Smooth muscle cell (in vitro differentiated cells): ENCODE measurements around the gene VTI1A. TPM values are rescaled to one million over a fixed set of nuclear protein-coding genes. Genes with fewer than 3 reads are reported as not detected.

Source experiments
- DNase-seq: peaks from one replicate; lab custom pipeline; 2025; ENCODE audit not compliant: unreplicated experiment; lab: John Stamatoyannopoulos, UW
- H2AFZ ChIP-seq: fragments of 200-600 bp; sonication (generic); 2 replicates; pipeline ENCODE4 v1.6.0; 2016; ENCODE audit warnings: antibody characterized with exemption, low read depth, mild to moderate bottlenecking
- H3F3A ChIP-seq: fragments of 200-600 bp; sonication (generic); 2 replicates; pipeline ENCODE4 v1.6.0; 2017; ENCODE audit warnings: antibody characterized with exemption, low read depth
- H3K27ac ChIP-seq: fragments of 200-600 bp; sonication (generic); 2 replicates; pipeline ENCODE4 v1.5.1; 2016; ENCODE audit warnings: low read depth, mild to moderate bottlenecking
- H3K27me3 ChIP-seq: fragments of 200-600 bp; sonication (generic); 2 replicates; pipeline ENCODE4 v1.6.1; 2016; ENCODE audit warnings: low read depth, mild to moderate bottlenecking
- H3K36me3 ChIP-seq: fragments of 200-600 bp; sonication (generic); 2 replicates; pipeline ENCODE4 v1.5.1; 2016; ENCODE audit warnings: low read depth
- H3K4me1 ChIP-seq: fragments of 200-600 bp; sonication (generic); 2 replicates; pipeline ENCODE4 v1.5.1; 2016; ENCODE audit warnings: low read depth
- H3K4me2 ChIP-seq: fragments of 200-600 bp; sonication (generic); 2 replicates; pipeline ENCODE4 v1.6.0; 2016; ENCODE audit warnings: mild to moderate bottlenecking
- H3K4me3 ChIP-seq: fragments of 200-600 bp; sonication (generic); 2 replicates; pipeline ENCODE4 v1.5.1; 2016; ENCODE audit warnings: mild to moderate bottlenecking
- H3K79me2 ChIP-seq: fragments of 200-600 bp; sonication (generic); 2 replicates; pipeline ENCODE4 v1.6.0; 2016; ENCODE audit warnings: low read depth, mild to moderate bottlenecking
- H3K9ac ChIP-seq: fragments of 200-600 bp; sonication (generic); 2 replicates; pipeline ENCODE4 v1.6.0; 2016; ENCODE audit warnings: low read depth
- H3K9me3 ChIP-seq: fragments of 200-600 bp; sonication (generic); replicated peaks from 2 replicates; pipeline ENCODE4 v1.5.1; 2016; ENCODE audit warnings: low read depth
- H4K20me1 ChIP-seq: fragments of 200-600 bp; sonication (generic); 2 replicates; pipeline ENCODE4 v1.6.0; 2016; ENCODE audit warnings: low read depth
- CTCF ChIP-seq: fragments of 200-600 bp; sonication (generic); IDR thresholded peaks from 2 replicates; pipeline ENCODE4 v1.5.1; 2017; ENCODE audit warnings: borderline replicate concordance, mild to moderate bottlenecking, antibody characterized with exemption; ENCODE audit not compliant: insufficient read depth, poor library complexity, severe bottlenecking
- WGBS: methylation state at CpG from one replicate; pipeline ENCODE4 v1.1.7; 2016; ENCODE audit warnings: low lambda C conversion rate; 5-methylcytosine and 5-hydroxymethylcytosine counted together
- polyA plus RNA-seq: library from polyadenylated mRNA; unstranded; fragments of >200 nt; fragmentation: Nextera tagmentation; extraction: Ambion mirVana; gene quantifications from 2 replicates; pipeline ENCODE4 v1.2.1, GENCODE V29; 2016
- total RNA-seq: library from RNA; depleted of rRNA; stranded (reverse); fragments of >200 nt; gene quantifications from 2 replicates; pipeline ENCODE4 v1.2.3, GENCODE V29; 2014

The VTI1A gene
- total and polyA plus RNA-seq, 2 experiments from 2014 or later, result 14.0 to 21.8 TPM

GRCh38 chr10:112680586-112680985 is 233.6 kb downstream of the VTI1A start:
- WGBS, result 67% methylated on average over 1 of the region's 1 CpG
- Histone ChIP-seq H3K4me1 (peaks cover 11% of the 10 kb centered on the region), H4K20me1 (no peaks in the 10 kb centered on the region), H3K9me3 (no peaks in the 10 kb centered on the region), H3K9ac (no peak overlapping the region), H3K79me2 (no peaks in the 10 kb centered on the region), H3K27ac (no peak overlapping the region), H3K36me3 (no peaks in the 10 kb centered on the region), H3K4me2 (no peak overlapping the region), H3K4me3 (no peak overlapping the region), H3F3A (no peaks in the 10 kb centered on the region), H2AFZ (no peak overlapping the region), H3K27me3 (no peaks in the 10 kb centered on the region)
- no peak for TF ChIP-seq CTCF
- no peak for DNase-seq

- no peaks in the 10 kb centered on the region for H3K79me2 ChIP-seq
- H2AFZ ChIP-seq, result no peak overlapping the region
- WGBS, result 75% methylated on average over 4 of the region's 4 CpGs
- H3K4me2 ChIP-seq, result no peak overlapping the region
- DNase-seq, result no peak
- no peaks in the 10 kb centered on the region for H3F3A ChIP-seq
- no peaks in the 10 kb centered on the region for H3K9me3 ChIP-seq
- H3K4me1 ChIP-seq, result no peaks in the 10 kb centered on the region
- H3K4me3 ChIP-seq, result no peak overlapping the region
- no peak overlapping the region for H3K9ac ChIP-seq
- H3K27ac ChIP-seq, result no peak overlapping the region
- H3K27me3 ChIP-seq, result no peaks in the 10 kb centered on the region
- H4K20me1 ChIP-seq, result no peaks in the 10 kb centered on the region
- no peak for TF ChIP-seq CTCF
- no peaks in the 10 kb centered on the region for H3K36me3 ChIP-seq
Measured at GRCh38 chr10:112687647-112688046, 240.6 kb downstream of the VTI1A start.

GRCh38 chr10:112689327-112690072 is 242.5 kb downstream of the VTI1A start:
- Histone ChIP-seq H3K79me2 (no peaks in the 10 kb centered on the region), H3K27me3 (no peaks in the 10 kb centered on the region), H4K20me1 (no peaks in the 10 kb centered on the region), H3K27ac (no peak overlapping the region), H3K36me3 (no peaks in the 10 kb centered on the region), H3K4me1 (no peaks in the 10 kb centered on the region), H3K9ac (no peak overlapping the region), H3F3A (no peaks in the 10 kb centered on the region), H2AFZ (no peak overlapping the region), H3K9me3 (no peaks in the 10 kb centered on the region), H3K4me3 (no peak overlapping the region), H3K4me2 (no peak overlapping the region)
- peak; percentile 28 for TF ChIP-seq CTCF
- 50% methylated on average over 4 of the region's 4 CpGs for WGBS
- DNase-seq, result no peak

GRCh38 chr10:112695539-112695938 is 248.5 kb downstream of the VTI1A start:
- DNase-seq, result no peak
- no peak overlapping the region for H2AFZ ChIP-seq
- WGBS, result 96% methylated on average over 7 of the region's 7 CpGs

More at GRCh38 chr10:112695539-112695938, 248.5 kb downstream of the VTI1A start:
- H3K36me3 ChIP-seq, result no peaks in the 10 kb centered on the region
- no peaks in the 10 kb centered on the region for H3K9me3 ChIP-seq
- H3K4me1 ChIP-seq, result no peaks in the 10 kb centered on the region
- H3K79me2 ChIP-seq, result no peaks in the 10 kb centered on the region
- no peak for TF ChIP-seq CTCF
- H3K27me3 ChIP-seq, result no peaks in the 10 kb centered on the region
- no peak overlapping the region for H3K4me2 ChIP-seq
- no peaks in the 10 kb centered on the region for H4K20me1 ChIP-seq
- no peaks in the 10 kb centered on the region for H3F3A ChIP-seq
- H3K9ac ChIP-seq, result no peak overlapping the region
- no peak overlapping the region for H3K27ac ChIP-seq
- H3K4me3 ChIP-seq, result no peak overlapping the region
